SK-MEL-5 (cell line): ENCODE measurements around the gene CYB561D2. TPM values are rescaled to one million over a fixed set of nuclear protein-coding genes. Genes with fewer than 3 reads are reported as not detected.

ENCODE experiments used
- DNase-seq: peaks from one replicate; pipeline ENCODE4 v3.0.0-alpha.2; 2016; ENCODE audit warnings: low read depth, low spot score
- in situ Hi-C: cut with HindIII; loops from 2 replicates; pipeline ENCODE4 v1.10.0; 2016; ENCODE audit warnings: low sequenced_read_pairs, high pct_unique_total_duplicates, low pct_unique_long_range_greater_than_20kb
- total RNA-seq: library from RNA; depleted of rRNA; stranded (reverse); fragments of >200 nt; shearing (Covaris generic); gene quantifications from 2 replicates; pipeline ENCODE4 v1.2.3, GENCODE V29; 2014

The CYB561D2 gene
- total RNA-seq, 1 experiment from 2014 or later: 31.6 TPM

DNA sequence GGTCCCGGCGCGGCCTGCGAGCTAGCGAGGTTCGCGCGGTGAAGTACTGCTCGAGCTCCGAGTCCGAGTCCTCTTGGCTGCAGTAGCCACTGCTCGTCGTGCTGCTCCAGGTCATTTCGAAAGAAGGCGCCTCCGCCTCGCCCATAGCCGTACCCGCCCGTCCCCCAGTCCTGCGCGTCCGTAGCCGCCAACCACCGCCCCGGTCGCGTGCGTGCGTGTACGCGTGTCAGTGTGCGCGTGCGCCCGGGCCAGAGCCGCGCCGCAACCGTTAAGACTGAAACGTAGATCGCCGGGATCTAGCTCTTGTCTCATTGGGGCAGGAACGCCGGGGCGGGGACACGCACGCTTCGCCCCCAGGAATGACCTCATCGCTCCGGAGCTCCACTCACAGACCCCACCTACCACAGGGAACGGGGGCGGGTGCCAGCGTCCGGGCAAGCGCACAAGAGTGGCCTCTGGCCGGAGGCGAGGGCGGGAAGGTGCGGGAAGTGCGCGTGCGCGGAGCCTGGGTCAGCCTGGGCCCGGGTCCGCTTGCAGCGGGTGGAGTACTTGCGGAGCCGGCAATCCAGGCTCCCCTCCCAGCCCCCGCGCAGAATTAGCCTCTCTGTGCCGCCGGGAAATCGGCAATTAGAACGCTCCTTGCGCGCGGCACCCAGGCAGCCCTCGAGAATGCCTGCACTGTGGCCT lies 13.3 kb upstream of the CYB561D2 start:
- DNase-seq: peak; percentile 99
- in situ Hi-C loops: no loop called here

DNA sequence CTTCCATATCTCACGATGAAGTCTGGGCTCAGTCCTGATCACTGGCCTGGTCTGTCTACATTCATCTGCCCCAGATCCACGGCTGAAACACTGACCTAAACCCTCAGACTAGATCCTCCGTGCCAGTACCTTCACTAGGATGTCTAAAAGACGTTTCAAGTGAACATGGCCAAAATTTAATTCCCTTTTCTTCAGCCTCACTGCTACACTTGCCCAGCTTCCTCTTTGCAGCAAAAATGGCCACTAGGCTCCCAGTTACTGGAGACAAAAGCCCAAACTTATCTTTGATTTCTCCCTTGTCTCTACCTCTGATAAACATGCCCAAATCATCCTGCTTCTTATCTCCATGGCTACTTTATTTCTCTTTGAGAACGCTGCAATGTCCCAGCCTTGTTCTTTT lies 11.7 kb upstream of the CYB561D2 start:
- in situ Hi-C loops: no loop called here

DNA sequence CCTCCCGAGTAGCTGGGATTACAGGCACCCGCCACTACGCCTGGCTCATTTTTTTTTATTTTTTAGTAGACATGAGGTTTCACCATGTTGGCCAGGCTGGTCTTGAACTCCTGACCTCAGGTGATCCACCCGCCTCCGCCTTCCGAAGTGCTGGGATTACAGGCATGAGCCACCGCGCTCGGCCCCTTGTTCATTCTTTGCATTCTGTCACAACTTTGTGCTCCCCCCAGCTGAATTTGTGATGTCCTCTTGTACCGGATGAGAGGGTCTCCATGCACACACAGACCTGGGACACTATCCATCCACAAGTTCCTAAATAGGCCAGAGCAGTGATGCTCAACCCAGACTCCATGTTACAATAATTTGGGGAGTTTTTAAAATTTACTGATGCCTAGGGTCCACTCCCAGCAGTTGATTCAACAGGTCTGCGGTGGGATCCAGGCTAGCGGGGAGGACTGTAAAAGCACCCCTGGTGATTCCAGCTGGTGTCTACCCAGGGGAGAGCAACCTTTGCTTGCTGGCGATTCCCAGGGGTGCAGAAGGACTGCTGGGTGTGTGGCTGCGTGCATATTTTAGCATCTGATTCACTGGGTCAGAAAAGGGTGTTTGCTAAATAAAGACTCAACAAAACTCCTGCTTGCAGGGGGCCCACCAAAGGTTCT lies 11.0 kb upstream of the CYB561D2 start:
- DNase-seq: no peak
- in situ Hi-C loops: no loop called here

More for the DNA sequence above, 11.7 kb upstream of the CYB561D2 start:
- no peak for DNase-seq

DNA sequence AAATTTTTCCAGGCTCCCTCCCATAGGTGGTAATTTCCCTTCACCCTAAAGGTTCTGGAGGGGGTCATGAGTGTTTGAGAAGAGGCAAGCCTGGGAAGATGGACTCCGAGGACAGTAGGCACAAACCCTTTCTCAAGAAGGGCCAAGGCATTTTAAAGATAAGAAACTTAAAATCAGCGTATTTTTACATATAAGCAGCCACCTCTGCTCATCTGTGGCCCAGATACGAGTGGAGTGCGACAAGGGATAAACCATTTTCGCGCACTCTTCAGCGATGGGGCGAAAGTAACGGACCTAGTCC lies 10.6 kb upstream of the CYB561D2 start:
- in situ Hi-C loops: no loop called here
- DNase-seq: no peak

DNA sequence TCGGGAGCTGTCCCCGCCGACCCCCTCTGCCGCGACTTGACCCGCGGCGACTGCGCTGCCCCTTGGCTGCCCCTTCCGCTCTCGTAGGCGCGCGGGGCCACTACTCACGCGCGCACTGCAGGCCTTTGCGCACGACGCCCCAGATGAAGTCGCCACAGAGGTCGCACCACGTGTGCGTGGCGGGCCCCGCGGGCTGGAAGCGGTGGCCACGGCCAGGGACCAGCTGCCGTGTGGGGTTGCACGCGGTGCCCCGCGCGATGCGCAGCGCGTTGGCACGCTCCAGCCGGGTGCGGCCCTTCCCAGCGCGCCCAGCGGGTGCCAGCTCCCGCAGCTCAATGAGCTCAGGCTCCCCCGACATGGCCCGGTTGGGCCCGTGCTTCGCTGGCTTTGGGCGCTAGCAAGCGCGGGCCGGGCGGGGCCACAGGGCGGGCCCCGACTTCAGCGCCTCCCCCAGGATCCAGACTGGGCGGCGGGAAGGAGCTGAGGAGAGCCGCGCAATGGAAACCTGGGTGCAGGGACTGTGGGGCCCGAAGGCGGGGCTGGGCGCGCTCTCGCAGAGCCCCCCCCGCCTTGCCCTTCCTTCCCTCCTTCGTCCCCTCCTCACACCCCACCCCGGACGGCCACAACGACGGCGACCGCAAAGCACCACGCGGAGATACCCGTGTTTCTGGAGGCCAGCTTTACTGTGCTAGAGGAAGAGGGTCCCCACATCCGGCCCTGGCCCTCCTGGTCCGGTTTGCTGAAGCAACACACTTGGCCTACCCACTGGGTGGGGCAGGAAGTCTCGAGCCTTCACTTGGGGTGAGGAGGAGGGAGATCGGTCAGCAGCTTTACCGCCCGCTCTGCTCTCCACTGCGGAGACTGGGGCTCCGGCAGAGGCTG lies 10.0 kb upstream of the CYB561D2 start, which contains the start of gene RASSF1:
TSS of gene RASSF1 (minus strand) at position 389 of the 882 bp plus-strand sequence. CDS start at position 358, 31 bp downstream.
- no peak for DNase-seq
- in situ Hi-C loops: no loop called here

DNA sequence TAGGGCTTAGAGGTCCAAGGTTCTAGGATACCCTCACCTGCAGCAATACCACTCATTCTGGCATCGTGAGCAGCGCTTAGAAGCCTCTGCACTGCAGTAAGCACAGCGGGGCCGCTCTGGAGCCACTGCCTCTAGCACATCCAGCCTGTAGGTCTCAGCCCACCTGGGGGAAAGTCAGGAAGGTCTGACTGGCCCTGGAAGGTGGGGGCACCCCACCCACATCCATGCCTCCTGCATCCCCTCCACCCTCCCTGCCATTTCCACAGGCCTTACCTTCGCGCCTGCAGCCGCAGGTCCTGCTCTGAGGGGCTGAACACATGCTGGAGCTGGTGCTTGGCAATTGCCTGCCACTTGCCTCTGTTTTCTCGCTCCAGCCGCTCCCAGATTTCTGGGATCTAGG lies 9.1 kb upstream of the CYB561D2 start:
- in situ Hi-C loops: no loop called here
- DNase-seq: no peak

DNA sequence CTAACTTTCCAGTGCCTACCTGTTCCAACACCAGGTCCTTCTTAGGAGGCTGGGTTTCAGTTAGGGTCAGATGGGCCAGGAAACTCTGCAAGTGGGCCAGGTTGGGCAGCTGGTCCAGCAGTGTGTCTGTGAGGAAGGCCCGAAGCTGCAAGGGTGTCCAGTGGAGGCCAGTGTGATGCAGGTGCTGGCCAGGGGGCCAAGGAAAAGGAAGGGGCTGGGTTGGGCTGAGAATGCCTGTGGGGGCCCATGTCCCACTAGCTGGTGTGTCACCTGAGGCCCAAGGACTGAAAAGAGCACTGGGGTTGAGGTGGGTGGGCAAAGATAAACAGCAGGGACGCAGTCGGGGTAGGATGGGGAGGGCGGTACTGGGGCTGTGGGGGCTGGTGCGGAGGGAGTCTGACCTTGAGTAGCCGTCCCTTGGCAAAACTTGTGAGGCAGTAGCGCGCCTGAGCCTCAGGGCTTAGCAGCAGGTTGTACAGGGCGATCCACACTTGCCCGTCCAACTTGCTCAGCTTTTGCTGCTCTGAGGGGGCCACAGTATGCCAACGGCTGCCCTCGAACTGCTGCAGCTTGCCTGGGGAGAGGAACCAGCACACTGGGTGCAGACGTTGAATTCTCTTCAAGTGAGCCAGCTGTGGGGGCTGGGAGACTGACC lies 8.5 kb upstream of the CYB561D2 start:
- in situ Hi-C loops: no loop called here
- DNase-seq: no peak

DNA sequence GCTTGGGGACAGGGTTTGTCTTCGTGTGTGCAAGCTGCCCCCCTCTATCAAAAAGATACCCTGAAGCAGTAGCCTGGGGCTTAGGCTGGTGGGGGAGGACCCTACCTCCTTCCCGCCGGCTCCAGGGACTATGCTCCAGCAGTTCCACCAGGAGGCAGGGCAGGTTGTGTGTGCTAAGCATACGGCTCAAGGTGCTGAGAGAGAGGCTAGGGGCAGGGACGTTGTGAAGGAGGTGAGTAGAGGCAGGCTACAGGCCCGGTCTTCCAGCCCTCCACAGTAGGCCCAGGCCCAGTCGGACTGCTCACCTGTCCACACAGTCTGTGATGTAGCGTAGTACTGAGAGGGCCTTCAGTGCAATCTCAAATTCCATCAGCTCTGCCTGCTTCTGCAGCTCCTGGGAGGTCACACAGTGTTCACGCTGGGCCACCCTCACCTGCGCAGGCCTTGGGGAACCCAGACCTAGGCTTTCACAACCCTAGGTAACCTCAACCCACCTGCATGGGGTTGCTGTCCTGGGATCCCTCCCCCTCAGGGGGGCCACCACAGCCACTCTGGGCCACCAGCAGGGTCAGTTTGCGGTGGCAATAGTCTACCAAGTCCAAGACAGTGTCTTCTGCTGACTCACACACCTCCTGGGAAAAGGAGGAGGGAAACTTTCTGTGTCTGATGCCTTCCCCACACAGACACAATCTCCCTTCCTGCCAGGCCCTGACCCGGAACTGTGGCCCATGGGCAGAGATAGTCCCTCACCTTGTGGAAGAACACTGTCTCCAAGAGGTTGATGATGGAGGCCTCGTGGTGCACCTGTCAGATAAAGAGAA lies 7.6 kb upstream of the CYB561D2 start:
- in situ Hi-C loops: no loop called here

DNA sequence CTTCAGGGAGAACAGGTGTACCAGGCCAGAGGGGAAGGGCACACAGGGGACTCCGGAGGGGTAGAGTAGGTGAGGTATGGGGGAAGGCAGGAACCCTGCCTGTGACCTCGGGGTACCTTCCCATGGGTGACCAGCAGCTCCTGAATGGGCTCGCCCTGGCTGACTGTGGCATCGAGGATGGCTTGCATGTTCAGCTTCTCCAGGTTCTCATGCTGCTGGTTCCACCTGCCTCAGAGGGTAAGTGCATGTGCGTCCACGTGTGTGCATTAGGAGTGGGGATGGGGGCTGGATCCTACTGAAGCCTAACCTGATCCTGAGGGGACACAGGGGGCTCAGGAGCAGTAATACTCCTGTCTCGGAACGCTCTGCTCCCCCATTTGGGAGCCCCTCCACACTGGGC lies 5.7 kb upstream of the CYB561D2 start:
- in situ Hi-C loops: no loop called here
- DNase-seq: no peak

More for the DNA sequence above, 7.6 kb upstream of the CYB561D2 start:
- DNase-seq: no peak

DNA sequence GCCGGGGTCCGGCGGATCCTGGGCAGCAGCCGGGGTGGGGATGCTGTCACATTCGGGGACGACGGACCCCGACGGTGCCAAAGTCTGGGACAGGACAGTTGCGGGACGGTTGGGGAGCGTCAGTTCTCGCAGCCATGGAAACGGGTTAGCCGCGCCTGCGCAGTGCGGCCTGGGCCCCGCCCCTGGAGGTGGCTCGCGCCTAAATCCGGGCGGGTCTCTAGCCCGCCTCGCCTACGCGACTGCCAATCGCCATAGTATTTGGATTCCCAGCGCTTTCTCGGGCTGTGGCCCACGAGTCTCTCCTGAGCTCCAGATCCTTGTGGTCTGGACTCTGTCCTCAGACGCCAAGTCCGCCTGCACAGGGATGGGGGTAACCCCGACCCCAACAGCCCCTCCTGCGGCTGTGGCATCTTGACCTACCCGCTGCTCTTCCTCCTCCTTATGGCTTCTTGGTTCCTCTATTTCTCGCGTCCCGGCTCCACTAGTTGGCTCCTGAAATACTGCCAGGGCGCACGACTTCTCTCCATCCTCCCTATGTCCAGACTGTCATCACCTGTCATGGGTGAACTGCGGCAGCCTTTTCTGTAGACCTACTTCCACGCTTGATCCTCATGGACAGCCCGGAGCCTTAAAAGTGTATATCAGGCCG lies 5.0 kb upstream of the CYB561D2 start, which contains the start of gene ZMYND10:
TSS of gene ZMYND10 (minus strand) at position 147 of the 649 bp plus-strand sequence. CDS start 153 bp downstream, outside the sequence.
- in situ Hi-C loops: no loop called here
- DNase-seq: peak; percentile 69

DNA sequence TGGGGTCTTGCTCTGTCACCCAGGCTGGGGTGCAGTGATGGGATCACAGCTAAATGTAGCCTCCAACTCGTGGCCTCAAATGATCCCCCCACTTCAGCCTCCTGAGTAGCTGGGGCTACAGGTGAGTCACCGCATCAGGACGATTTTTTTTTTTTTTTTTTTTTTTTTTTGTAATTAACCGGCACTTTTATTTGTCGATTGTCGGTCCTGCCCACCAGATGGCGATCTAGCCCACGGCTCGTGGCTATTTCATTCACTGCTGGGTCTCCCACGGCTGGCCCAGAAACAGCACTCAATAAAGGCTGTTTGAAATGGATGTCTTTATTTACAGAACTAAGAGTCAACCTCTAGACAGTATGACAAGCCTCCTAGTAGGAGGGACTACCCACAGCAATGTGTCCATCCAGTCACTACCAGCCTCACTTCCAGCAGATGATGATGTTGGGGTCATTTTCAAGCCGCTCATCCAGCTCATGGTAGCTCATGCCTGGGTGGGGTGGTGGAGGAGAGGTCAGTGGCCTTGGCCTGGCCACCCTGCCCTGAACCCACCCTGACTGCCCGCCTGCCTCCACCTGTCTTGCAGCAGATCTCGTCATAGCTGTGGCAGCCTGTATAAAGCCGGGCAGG lies 3.4 kb upstream of the CYB561D2 start:
- in situ Hi-C loops: no loop called here
- peak; percentile 75 for DNase-seq

DNA sequence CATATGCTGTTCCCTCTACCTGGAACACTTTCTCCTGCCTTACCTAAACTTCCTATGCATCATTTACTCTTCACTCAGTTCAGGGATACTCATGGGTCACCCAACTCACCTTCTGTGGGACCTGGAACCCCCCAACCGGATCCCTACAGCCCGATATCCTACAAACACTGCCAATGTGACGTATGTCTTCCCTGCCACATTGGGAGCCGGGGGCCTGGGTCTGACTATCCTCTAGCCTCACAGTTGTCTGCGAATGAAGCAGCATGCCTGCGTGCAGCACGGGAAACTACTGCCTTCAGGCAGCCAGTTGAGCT lies 492 bp upstream of the CYB561D2 start:
- in situ Hi-C loops: no loop called here

DNA sequence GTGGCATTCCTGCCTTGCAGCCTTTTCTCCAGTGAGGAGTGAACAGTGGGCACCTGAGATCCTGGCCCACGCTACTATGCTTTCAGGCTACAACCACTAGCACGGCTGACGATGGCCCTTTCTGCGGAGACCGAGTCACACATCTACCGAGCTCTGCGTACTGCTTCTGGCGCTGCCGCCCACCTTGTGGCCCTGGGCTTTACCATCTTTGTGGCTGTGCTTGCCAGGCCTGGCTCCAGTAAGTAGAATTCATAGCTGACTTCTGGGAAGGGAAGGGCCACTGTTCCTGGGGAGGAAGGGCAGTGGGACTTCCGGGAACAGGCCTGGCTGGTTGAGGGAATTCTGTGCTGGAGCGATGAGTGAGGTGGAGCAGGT lies 648 bp downstream of the CYB561D2 start:
- in situ Hi-C loops: no loop called here
- no peak for DNase-seq

More for the DNA sequence above, 492 bp upstream of the CYB561D2 start:
- DNase-seq: no peak

DNA sequence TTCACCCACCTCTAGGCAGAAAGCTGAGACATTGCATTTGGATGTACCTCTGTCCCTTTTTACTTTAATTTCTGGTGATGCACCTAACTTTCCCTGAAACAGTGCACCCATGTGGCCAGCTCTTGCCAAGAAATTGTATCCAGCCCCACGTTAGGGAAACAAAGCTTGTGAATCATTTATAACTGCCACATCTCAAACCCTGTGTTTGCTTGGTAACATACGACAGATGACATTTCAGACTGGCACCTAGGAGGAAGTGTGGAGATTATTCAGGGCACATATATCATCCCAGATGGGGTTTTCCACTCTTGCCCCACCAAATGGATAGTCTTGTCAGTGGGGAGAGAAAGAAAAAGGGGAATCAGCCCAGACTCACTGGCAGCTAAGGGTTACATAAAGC lies 2.1 kb downstream of the CYB561D2 start:
- DNase-seq: peak; percentile 52
- in situ Hi-C loops: no loop called here

DNA sequence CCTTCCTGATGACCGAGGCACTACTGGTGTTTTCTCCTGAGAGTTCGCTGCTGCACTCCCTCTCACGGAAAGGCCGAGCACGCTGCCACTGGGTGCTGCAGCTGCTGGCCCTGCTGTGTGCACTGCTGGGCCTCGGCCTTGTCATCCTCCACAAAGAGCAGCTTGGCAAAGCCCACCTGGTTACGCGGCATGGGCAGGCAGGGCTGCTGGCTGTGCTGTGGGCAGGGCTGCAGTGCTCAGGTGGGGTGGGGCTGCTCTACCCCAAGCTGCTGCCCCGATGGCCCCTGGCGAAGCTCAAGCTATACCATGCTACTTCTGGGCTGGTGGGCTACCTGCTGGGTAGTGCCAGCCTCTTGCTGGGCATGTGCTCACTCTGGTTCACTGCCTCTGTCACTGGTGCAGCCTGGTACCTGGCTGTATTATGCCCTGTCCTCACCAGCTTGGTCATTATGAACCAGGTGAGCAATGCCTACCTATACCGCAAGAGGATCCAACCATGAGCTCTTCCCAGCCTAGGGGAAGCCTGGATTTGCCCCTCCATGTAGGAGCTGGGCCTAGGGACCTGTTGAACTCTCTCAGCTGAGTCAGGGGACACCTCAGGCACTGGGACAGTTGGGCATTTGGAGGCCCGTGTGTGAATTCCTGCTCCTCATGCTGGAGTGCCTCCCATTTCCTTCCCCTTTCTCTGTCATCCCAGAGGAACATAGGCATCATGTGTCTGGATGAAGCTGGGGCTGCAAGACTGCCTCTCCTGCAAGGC lies 2.8 kb downstream of the CYB561D2 start:
- in situ Hi-C loops: no loop called here
- no peak for DNase-seq
